NCI-H2171 treated with DMSO at 0.1 percent for 48 hours (cell line): Measurements from ENCODE around the gene PCDHGA11.
"Not testable (repeated sequence)": the region's sequence is repeated elsewhere in the genome, so short reads cannot be mapped to it uniquely, and the experiment has no call there.

Experiments used
- DNase-seq: peaks from one replicate; lab custom pipeline; 2025; lab: John Stamatoyannopoulos, UW

PCDHGA11 gene

GRCh38 chr5:141398608-141399007 is 22.2 kb upstream of the PCDHGA11 start:
- DNase-seq: no peak

GRCh38 chr5:141399555-141400258 is 21.1 kb upstream of the PCDHGA11 start:
- DNase-seq: no peak

GRCh38 chr5:141402553-141403243 is 18.2 kb upstream of the PCDHGA11 start, which contains the start of gene PCDHGA9:
Gene PCDHGA9, plus strand, starts transcription at chr5:141402778. Its CDS starts 175 bp downstream, at chr5:141402953.
- peak; percentile 5 for DNase-seq

- DNase-seq: no peak
Measured at GRCh38 chr5:141403387-141403786, 17.5 kb upstream of the PCDHGA11 start.

GRCh38 chr5:141407790-141408505 is 12.9 kb upstream of the PCDHGA11 start, which contains the start of gene PCDHGB6:
Gene PCDHGB6, plus strand, starts transcription at chr5:141408021. Its CDS starts 182 bp downstream, at chr5:141408203.
- DNase-seq: not testable (repeated sequence)

GRCh38 chr5:141409598-141410306 is 11.1 kb upstream of the PCDHGA11 start:
- no peak for DNase-seq

- no peak for DNase-seq
Measured at GRCh38 chr5:141411575-141411974, 9.3 kb upstream of the PCDHGA11 start.

- peak; percentile 72 for DNase-seq
Measured at GRCh38 chr5:141412854-141413539, 7.9 kb upstream of the PCDHGA11 start, which contains the start of gene PCDHGA10. Gene PCDHGA10, plus strand, starts transcription at chr5:141412987. Its CDS starts 189 bp downstream, at chr5:141413176.

- peak; percentile 18 for DNase-seq
Measured at GRCh38 chr5:141413540-141414069, 7.2 kb upstream of the PCDHGA11 start.

GRCh38 chr5:141414548-141415274 is 6.1 kb upstream of the PCDHGA11 start:
- DNase-seq: not testable (repeated sequence)

GRCh38 chr5:141415275-141415618 is 5.6 kb upstream of the PCDHGA11 start:
- not testable (repeated sequence) for DNase-seq

GRCh38 chr5:141417494-141418172 is 3.2 kb upstream of the PCDHGA11 start, which contains the start of gene PCDHGB7:
Gene PCDHGB7, plus strand, starts transcription at chr5:141417677. Its CDS starts 183 bp downstream, at chr5:141417860.
- not testable (repeated sequence) for DNase-seq

- no peak for DNase-seq
Measured at GRCh38 chr5:141419074-141419880, 1.6 kb upstream of the PCDHGA11 start.

- DNase-seq: no peak
Measured at GRCh38 chr5:141421489-141421855, 621 bp downstream of the PCDHGA11 start.

- DNase-seq: no peak
Measured at GRCh38 chr5:141422742-141423291, 2.0 kb downstream of the PCDHGA11 start.

- no peak for DNase-seq
Measured at GRCh38 chr5:141427783-141428426, 7.1 kb downstream of the PCDHGA11 start.

GRCh38 chr5:141430332-141431113 is 9.7 kb downstream of the PCDHGA11 start, which contains the start of gene PCDHGA12:
Gene PCDHGA12, plus strand, starts transcription at chr5:141430507. Its CDS starts 253 bp downstream, at chr5:141430760.
- no peak for DNase-seq
